Measurements from ENCODE around the gene RET. TPM values are rescaled to one million over a fixed set of nuclear protein-coding genes. Genes with fewer than 3 reads are reported as not detected.

RET gene
- total RNA-seq, 8 experiments from 2014 or later: 0.36 to 24.1 (median 0.71) TPM

DNA sequence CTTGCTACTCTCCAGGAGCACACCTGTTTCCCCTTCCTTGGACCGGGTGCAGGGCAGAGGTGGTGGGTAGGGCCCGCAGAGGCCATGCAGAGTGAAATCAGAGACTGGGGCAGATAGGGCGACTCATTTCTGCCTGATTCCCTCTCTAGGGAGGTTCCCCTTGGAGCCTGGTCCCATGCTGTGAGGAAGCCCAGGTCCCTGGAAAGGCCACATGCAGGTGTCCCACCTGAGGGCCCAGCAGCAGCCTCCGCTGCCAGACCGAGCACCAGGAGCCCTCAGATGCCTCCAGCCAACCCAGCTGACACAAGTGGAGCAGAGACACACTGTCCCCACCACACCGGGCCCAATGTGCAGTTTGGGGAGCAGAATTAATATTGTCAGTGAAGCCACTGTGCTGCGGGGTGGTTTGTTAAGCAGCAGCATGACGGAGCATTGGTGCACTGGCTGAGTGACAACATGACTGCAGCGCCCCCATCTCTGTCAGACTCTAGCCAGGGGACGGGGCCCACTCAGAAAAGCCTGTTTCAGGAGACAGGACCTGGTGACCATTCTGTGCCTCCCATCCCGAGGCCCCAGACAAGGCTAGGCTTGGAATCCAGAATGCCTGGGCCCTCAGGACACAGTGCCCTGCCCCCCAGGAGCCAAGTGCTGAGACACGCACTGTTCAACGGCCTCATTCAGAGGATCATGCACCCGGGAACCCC is 30.4 kb upstream of the RET start:
- Histone ChIP-seq H3K4me3 (no peak overlapping the region), H3K27ac (no peak overlapping the region), H3K4me1 (replicated peaks in 1 of 2) (peaks cover 0 to 13% of the 10 kb centered on the region in 2 donors)
- WGBS, 10 experiments: 0 to 100% (median 58%) methylated on average over 1 to 6 of the region's 14 CpGs; no CpG with 5 or more reads in 5 of the 10 experiments
- no peak for ATAC-seq (replicated peaks in 6 of 8)
- in situ Hi-C loops (cut with MboI; ENCODE audit: low pct_unique_long_range_greater_than_20kb in 2 of 9, low sequenced_read_pairs in 9 of 9, unreplicated experiment in 9 of 9): loop anchor here in 1 of 9 experiments (25.0 kb wide), 1 partner anchor 109 kb away; no protein-coding TSS in a partner anchor

DNA sequence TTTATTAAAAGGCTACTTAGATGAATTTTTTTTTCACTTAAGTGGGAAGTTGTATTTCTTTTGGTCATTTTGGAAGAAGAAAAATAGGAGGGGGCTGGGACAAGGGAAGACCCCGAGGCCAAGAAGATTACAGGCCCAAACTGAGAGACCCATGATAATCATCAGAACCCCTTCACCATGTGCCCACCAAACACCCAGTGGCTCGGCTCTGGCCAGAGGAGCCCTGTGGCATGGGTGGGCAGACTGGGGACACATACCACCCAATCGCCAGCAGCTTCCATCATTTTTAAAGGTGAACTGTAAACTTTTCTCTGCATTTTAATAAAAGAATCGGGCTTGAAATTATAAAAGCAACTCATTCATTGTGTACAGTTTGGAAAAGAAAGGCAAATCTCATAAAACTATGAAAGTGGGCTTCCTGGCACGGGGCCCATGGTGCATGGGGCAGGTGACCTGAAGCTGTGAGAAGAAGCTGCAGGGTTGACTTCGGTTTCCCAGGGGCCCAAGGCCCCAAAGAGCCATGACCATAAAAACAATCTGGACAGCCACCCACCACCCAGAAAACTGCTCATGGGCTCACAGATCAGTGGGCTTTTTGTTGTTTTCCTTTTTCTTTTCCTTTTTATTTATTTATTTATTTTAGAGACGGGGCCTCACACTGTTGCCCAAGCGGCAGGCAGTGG is 29.4 kb upstream of the RET start:
- H3K4me3 ChIP-seq: no peak overlapping the region
- WGBS, 10 experiments: 13 to 100% (median 62%) methylated on average over 1 to 7 of the region's 8 CpGs; no CpG with 5 or more reads in 1 of the 10 experiments
- H3K27ac ChIP-seq: no peak overlapping the region
- in situ Hi-C loops (cut with MboI; ENCODE audit: low pct_unique_long_range_greater_than_20kb in 2 of 9, low sequenced_read_pairs in 9 of 9, unreplicated experiment in 9 of 9): loop anchor here in 1 of 9 experiments (25.0 kb wide), 1 partner anchor 110 kb away; no protein-coding TSS in a partner anchor
- ATAC-seq (replicated peaks in 6 of 8): no peak
- H3K4me1 ChIP-seq (replicated peaks in 1 of 2): peaks cover 0 to 13% of the 10 kb centered on the region in 2 donors

- in situ Hi-C loops (cut with MboI; ENCODE audit: low pct_unique_long_range_greater_than_20kb in 2 of 9, low sequenced_read_pairs in 9 of 9, unreplicated experiment in 9 of 9): loop anchor here in 1 of 9 experiments (25.0 kb wide), 1 partner anchor 111 kb away; no protein-coding TSS in a partner anchor
- ATAC-seq (replicated peaks in 6 of 8): no peak
- WGBS, 10 experiments: 60 to 100% (median 60%) methylated on average over 1 to 2 of the region's 5 CpGs; no CpG with 5 or more reads in 5 of the 10 experiments
- no peak overlapping the region for H3K4me3 ChIP-seq
- H3K27ac ChIP-seq: no peak overlapping the region
- H3K4me1 ChIP-seq (replicated peaks in 1 of 2): peaks cover 0 to 13% of the 10 kb centered on the region in 2 donors
Measured at GRCh38 chr10:43048301-43049051, 28.4 kb upstream of the RET start.

GRCh38 chr10:43049081-43049551 is 27.8 kb upstream of the RET start:
- no peak for ATAC-seq (replicated peaks in 6 of 8)
- WGBS, 10 experiments: 40 to 83% (median 78%) methylated on average over 1 to 6 of the region's 10 CpGs; no CpG with 5 or more reads in 7 of the 10 experiments
- in situ Hi-C loops (cut with MboI; ENCODE audit: low pct_unique_long_range_greater_than_20kb in 2 of 9, low sequenced_read_pairs in 9 of 9, unreplicated experiment in 9 of 9): loop anchor here in 1 of 9 experiments (25.0 kb wide), 1 partner anchor 112 kb away; no protein-coding TSS in a partner anchor
- Histone ChIP-seq H3K4me3 (no peak overlapping the region), H3K4me1 (replicated peaks in 1 of 2) (peaks cover 0 to 8% of the 10 kb centered on the region in 2 donors), H3K27ac (no peak overlapping the region)

GRCh38 chr10:43050011-43050410 is 26.9 kb upstream of the RET start:
- in situ Hi-C loops (cut with MboI; ENCODE audit: low pct_unique_long_range_greater_than_20kb in 2 of 9, low sequenced_read_pairs in 9 of 9, unreplicated experiment in 9 of 9): no loop called here

DNA sequence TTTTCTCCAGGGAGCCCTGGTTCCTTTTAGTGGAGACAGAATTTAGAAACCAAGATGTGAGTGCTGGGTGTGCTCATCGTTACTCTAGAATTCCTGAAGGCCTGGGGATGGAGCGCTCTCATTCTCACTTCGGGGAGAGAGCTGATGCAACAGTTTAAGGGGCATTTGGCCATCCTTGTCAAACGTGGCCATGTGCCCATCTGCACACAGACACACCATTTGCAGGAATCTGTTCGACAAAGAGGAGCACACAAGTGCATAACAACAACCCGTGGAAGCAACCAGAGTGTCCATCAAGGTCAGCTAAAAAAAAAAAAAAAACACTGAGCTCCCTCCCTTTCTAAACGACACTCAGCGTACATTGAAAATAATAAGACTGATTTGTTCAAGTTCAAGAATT is 23.0 kb upstream of the RET start:
- no peak overlapping the region for H3K27ac ChIP-seq
- H3K4me1 ChIP-seq (replicated peaks in 1 of 2): no peaks in the 10 kb centered on the region
- 28 to 87% (median 50%) methylated on average over 1 to 8 of the region's 8 CpGs for WGBS, 10 experiments
- in situ Hi-C loops (cut with MboI; ENCODE audit: low pct_unique_long_range_greater_than_20kb in 2 of 9, low sequenced_read_pairs in 9 of 9, unreplicated experiment in 9 of 9): no loop called here
- ATAC-seq (replicated peaks in 6 of 8): no peak
- H3K4me3 ChIP-seq: no peak overlapping the region

More at GRCh38 chr10:43050011-43050410, 26.9 kb upstream of the RET start:
- Histone ChIP-seq H3K4me1 (replicated peaks in 1 of 2) (peaks cover 0 to 2% of the 10 kb centered on the region in 2 donors), H3K27ac (no peak overlapping the region), H3K4me3 (no peak overlapping the region)
- ATAC-seq (replicated peaks in 6 of 8): no peak

DNA sequence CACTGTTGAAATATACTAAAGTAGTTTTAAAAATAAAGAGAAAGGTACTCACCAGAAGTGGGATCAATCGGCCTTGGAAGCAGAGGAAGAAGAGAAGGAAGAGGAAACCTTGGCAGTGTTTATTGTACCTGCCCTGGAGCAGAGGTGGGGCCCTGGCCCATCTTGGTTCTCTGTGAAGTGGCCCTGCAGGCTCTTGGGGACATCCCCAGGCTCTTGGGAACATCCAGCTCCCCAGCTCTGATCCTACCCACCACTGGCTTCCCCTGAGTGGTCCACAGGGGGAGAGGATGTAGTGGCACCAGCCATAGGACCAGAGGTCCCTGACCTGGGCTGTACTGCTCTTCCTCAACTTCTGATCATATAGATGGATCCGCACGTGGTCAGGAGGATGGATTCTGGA is 22.3 kb upstream of the RET start:
- ATAC-seq (replicated peaks in 6 of 8): no peak
- in situ Hi-C loops (cut with MboI; ENCODE audit: low pct_unique_long_range_greater_than_20kb in 2 of 9, low sequenced_read_pairs in 9 of 9, unreplicated experiment in 9 of 9): no loop called here
- Histone ChIP-seq H3K27ac (no peak overlapping the region), H3K4me3 (no peak overlapping the region), H3K4me1 (replicated peaks in 1 of 2) (no peaks in the 10 kb centered on the region)
- 0 to 92% (median 33%) methylated on average over 1 to 3 of the region's 3 CpGs; no CpG with 5 or more reads in 5 of the 10 experiments for WGBS, 10 experiments

- ATAC-seq (replicated peaks in 6 of 8): peak in 1 of 8 experiments; percentile 46
- H3K27ac ChIP-seq: no peak overlapping the region
- 17 to 90% (median 72%) methylated on average over 2 to 3 of the region's 3 CpGs; no CpG with 5 or more reads in 3 of the 10 experiments for WGBS, 10 experiments
- in situ Hi-C loops (cut with MboI; ENCODE audit: low pct_unique_long_range_greater_than_20kb in 2 of 9, low sequenced_read_pairs in 9 of 9, unreplicated experiment in 9 of 9): no loop called here
- H3K4me1 ChIP-seq (replicated peaks in 1 of 2): no peaks in the 10 kb centered on the region
- H3K4me3 ChIP-seq: no peak overlapping the region
Measured at GRCh38 chr10:43055217-43055616, 21.7 kb upstream of the RET start.

- H3K4me3 ChIP-seq: no peak overlapping the region
- no peak for ATAC-seq (replicated peaks in 6 of 8)
- H3K27ac ChIP-seq: no peak overlapping the region
- no peaks in the 10 kb centered on the region for H3K4me1 ChIP-seq (replicated peaks in 1 of 2)
- 0 to 80% (median 80%) methylated on average over 1 of the region's 2 CpGs; no CpG with 5 or more reads in 7 of the 10 experiments for WGBS, 10 experiments
- in situ Hi-C loops (cut with MboI; ENCODE audit: low pct_unique_long_range_greater_than_20kb in 2 of 9, low sequenced_read_pairs in 9 of 9, unreplicated experiment in 9 of 9): no loop called here
Measured at GRCh38 chr10:43055991-43056567, 20.8 kb upstream of the RET start.

DNA sequence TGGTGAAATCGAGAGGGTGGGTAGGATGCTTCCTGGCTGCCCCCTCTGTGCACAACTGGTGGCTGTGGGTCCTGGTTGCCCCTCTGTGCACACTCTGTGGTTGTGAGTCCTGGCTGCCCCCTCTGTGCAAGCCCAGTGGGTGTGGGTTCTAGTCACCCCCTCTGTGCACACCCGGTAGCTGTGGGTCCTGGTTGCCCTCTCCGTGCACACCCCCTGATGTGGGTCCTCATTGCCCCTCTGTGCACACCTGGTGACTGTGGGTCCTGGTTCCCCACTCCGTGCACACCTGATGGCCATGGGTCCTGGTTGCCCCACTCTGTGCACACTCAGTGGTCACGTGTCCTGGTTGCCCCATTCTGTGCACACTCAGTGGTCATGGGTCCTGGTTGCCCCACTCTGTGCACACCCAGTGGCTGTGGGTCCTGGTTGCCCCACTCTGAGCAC is 20.3 kb upstream of the RET start:
- Histone ChIP-seq H3K4me3 (no peak overlapping the region), H3K4me1 (replicated peaks in 1 of 2) (peaks cover 0 to 2% of the 10 kb centered on the region in 2 donors), H3K27ac (no peak overlapping the region)
- in situ Hi-C loops (cut with MboI; ENCODE audit: low pct_unique_long_range_greater_than_20kb in 2 of 9, low sequenced_read_pairs in 9 of 9, unreplicated experiment in 9 of 9): no loop called here
- WGBS, 10 experiments: 0 to 46% (median 0%) methylated on average over 1 to 2 of the region's 5 CpGs; no CpG with 5 or more reads in 5 of the 10 experiments
- ATAC-seq (replicated peaks in 6 of 8): no peak

- 17 to 80% (median 56%) methylated on average over 1 to 5 of the region's 7 CpGs; no CpG with 5 or more reads in 4 of the 10 experiments for WGBS, 10 experiments
- Histone ChIP-seq H3K4me3 (no peak overlapping the region), H3K4me1 (replicated peaks in 1 of 2) (peaks cover 0 to 9% of the 10 kb centered on the region in 2 donors), H3K27ac (no peak overlapping the region)
- in situ Hi-C loops (cut with MboI; ENCODE audit: low pct_unique_long_range_greater_than_20kb in 2 of 9, low sequenced_read_pairs in 9 of 9, unreplicated experiment in 9 of 9): no loop called here
- no peak for ATAC-seq (replicated peaks in 6 of 8)
Measured at GRCh38 chr10:43057231-43057711, 19.6 kb upstream of the RET start.

DNA sequence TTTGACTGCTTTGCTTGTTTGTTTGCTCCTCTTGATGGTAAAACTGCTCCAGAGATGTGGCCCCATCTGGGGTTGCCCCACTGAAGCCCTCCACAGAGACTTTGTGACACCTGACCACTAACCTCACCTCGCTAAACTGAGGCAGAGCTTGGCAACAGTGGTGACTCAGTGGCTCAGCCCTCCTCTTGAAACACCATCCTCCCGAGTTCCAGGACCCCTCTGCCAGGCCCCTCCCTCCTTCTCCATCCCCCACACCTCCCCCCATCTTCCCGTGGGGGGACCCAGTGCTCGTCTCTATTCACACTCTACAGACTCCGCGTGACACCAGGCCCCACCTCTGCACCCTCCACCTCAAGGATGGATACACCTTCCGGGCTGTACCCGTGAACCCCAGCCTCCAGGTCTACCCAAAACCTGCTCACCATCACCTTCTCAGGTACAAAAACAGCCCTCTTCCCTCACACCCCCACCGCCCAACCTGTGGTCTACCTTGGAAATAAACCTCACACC is 19.0 kb upstream of the RET start:
- Histone ChIP-seq H3K4me1 (replicated peaks in 1 of 2) (peaks cover 0 to 9% of the 10 kb centered on the region in 2 donors), H3K27ac (no peak overlapping the region), H3K4me3 (no peak overlapping the region)
- in situ Hi-C loops (cut with MboI; ENCODE audit: low pct_unique_long_range_greater_than_20kb in 2 of 9, low sequenced_read_pairs in 9 of 9, unreplicated experiment in 9 of 9): no loop called here
- ATAC-seq (replicated peaks in 6 of 8): no peak
- WGBS, 10 experiments: 33 to 100% (median 64%) methylated on average over 1 to 3 of the region's 9 CpGs; no CpG with 5 or more reads in 7 of the 10 experiments

All from motor neuron (in vitro differentiated cells).